COR-L47 (cell line): Measurements from ENCODE around the gene PTPRG.

Experiments
- DNase-seq: peaks from one replicate; lab custom pipeline; 2025; lab: John Stamatoyannopoulos, UW

Gene PTPRG

GRCh38 chr3:61897848-61898247 is 336.5 kb downstream of the PTPRG start:
- DNase-seq, result no peak

- DNase-seq, result peak; percentile 27
These were observed 338.5 kb downstream of the PTPRG start for GRCh38 chr3:61899700-61900462.

- DNase-seq, result no peak
These were observed 340.1 kb downstream of the PTPRG start for GRCh38 chr3:61901496-61901895.

- peak; percentile 77 for DNase-seq
These were observed 340.6 kb downstream of the PTPRG start for GRCh38 chr3:61901986-61902385.

- no peak for DNase-seq
These were observed 341.7 kb downstream of the PTPRG start for GRCh38 chr3:61903074-61903473.

- no peak for DNase-seq
These were observed 342.7 kb downstream of the PTPRG start for GRCh38 chr3:61903931-61904657.

GRCh38 chr3:61907210-61907795 is 345.9 kb downstream of the PTPRG start:
- no peak for DNase-seq

GRCh38 chr3:61908382-61908781 is 347.0 kb downstream of the PTPRG start:
- no peak for DNase-seq

- no peak for DNase-seq
These were observed 349.4 kb downstream of the PTPRG start for GRCh38 chr3:61910732-61911131.

GRCh38 chr3:61912158-61912557 is 350.8 kb downstream of the PTPRG start:
- no peak for DNase-seq

GRCh38 chr3:61913701-61914100 is 352.3 kb downstream of the PTPRG start:
- DNase-seq, result no peak

- no peak for DNase-seq
These were observed 352.9 kb downstream of the PTPRG start for GRCh38 chr3:61914276-61914675.

GRCh38 chr3:61915296-61915695 is 353.9 kb downstream of the PTPRG start:
- no peak for DNase-seq

GRCh38 chr3:61919371-61919770 is 358.0 kb downstream of the PTPRG start:
- no peak for DNase-seq

GRCh38 chr3:61922118-61922517 is 360.7 kb downstream of the PTPRG start:
- DNase-seq, result no peak

- no peak for DNase-seq
These were observed 362.8 kb downstream of the PTPRG start for GRCh38 chr3:61924090-61924735.

GRCh38 chr3:61924991-61925390 is 363.6 kb downstream of the PTPRG start:
- DNase-seq, result no peak

- DNase-seq, result no peak
These were observed 364.4 kb downstream of the PTPRG start for GRCh38 chr3:61925721-61926120.

GRCh38 chr3:61926923-61927322 is 365.6 kb downstream of the PTPRG start:
- DNase-seq, result no peak

GRCh38 chr3:61927332-61927731 is 366.0 kb downstream of the PTPRG start:
- DNase-seq, result no peak

- DNase-seq, result no peak
These were observed 366.7 kb downstream of the PTPRG start for GRCh38 chr3:61928039-61928438.

- DNase-seq, result no peak
These were observed 367.5 kb downstream of the PTPRG start for GRCh38 chr3:61928776-61929314.
